Measurements from ENCODE around the gene FAM98C. TPM values are rescaled to one million over a fixed set of nuclear protein-coding genes. Genes with fewer than 3 reads are reported as not detected.
"Not testable (repeated sequence)": the region's sequence is repeated elsewhere in the genome, so short reads cannot be mapped to it uniquely, and the experiment has no call there.

Gene FAM98C
- total RNA-seq (2012; rRNA removed), result 8.9 and 9.6 TPM in 2 replicates

- Histone ChIP-seq H3K4me1 (ENCODE audit: control insufficient read depth, insufficient read depth, low read length) (peaks cover 2% of the 10 kb centered on the region), H3K9me3 (replicated peaks; ENCODE audit: low read length) (no peaks in the 10 kb centered on the region), H3K9ac (ENCODE audit: low read depth, low read length) (peak within 1 kb of the TSS; percentile 88), H3K4me3 (ENCODE audit: low read length) (peak within 1 kb of the TSS; percentile 87), H3K36me3 (ENCODE audit: insufficient read depth, low read length) (peaks cover 11% of the 10 kb centered on the region), H3K4me2 (ENCODE audit: low read length) (peak within 1 kb of the TSS; percentile 95), H3K27me3 (ENCODE audit: control insufficient read depth, insufficient read depth, low read length) (no peaks in the 10 kb centered on the region)
Observed at GRCh38 chr19:38402967-38403674, at the start of gene FAM98C. FAM98C (plus strand) TSS chr19:38403093; CDS start chr19:38403154, 61 bp downstream.

GRCh38 chr19:38355728-38356725, 46.9 kb upstream of the FAM98C start:
- H3K36me3 ChIP-seq (ENCODE audit: insufficient read depth, low read length), result no peaks in the 10 kb centered on the region
- H3K4me3 ChIP-seq (ENCODE audit: low read length), result no peak overlapping the region
- no peak overlapping the region for H3K9ac ChIP-seq (ENCODE audit: low read depth, low read length)
- H3K4me1 ChIP-seq (ENCODE audit: control insufficient read depth, insufficient read depth, low read length), result no peaks in the 10 kb centered on the region
- peaks cover 64% of the 10 kb centered on the region for H3K27me3 ChIP-seq (ENCODE audit: control insufficient read depth, insufficient read depth, low read length)
- no peaks in the 10 kb centered on the region for H3K9me3 ChIP-seq (replicated peaks; ENCODE audit: low read length)
- no peak overlapping the region for H3K4me2 ChIP-seq (ENCODE audit: low read length)

GRCh38 chr19:38358071-38358470, 44.8 kb upstream of the FAM98C start:
- Histone ChIP-seq H3K4me2 (ENCODE audit: low read length) (no peak overlapping the region), H3K27me3 (ENCODE audit: control insufficient read depth, insufficient read depth, low read length) (peaks cover 57% of the 10 kb centered on the region), H3K36me3 (ENCODE audit: insufficient read depth, low read length) (no peaks in the 10 kb centered on the region), H3K9me3 (replicated peaks; ENCODE audit: low read length) (no peaks in the 10 kb centered on the region), H3K4me3 (ENCODE audit: low read length) (no peak overlapping the region), H3K4me1 (ENCODE audit: control insufficient read depth, insufficient read depth, low read length) (peaks cover 4% of the 10 kb centered on the region), H3K9ac (ENCODE audit: low read depth, low read length) (no peak overlapping the region)

GRCh38 chr19:38359242-38360021, 43.5 kb upstream of the FAM98C start:
- H3K27me3 ChIP-seq (ENCODE audit: control insufficient read depth, insufficient read depth, low read length), result peaks cover 53% of the 10 kb centered on the region
- no peak overlapping the region for H3K9ac ChIP-seq (ENCODE audit: low read depth, low read length)
- H3K4me2 ChIP-seq (ENCODE audit: low read length), result no peak overlapping the region
- no peaks in the 10 kb centered on the region for H3K36me3 ChIP-seq (ENCODE audit: insufficient read depth, low read length)
- H3K4me1 ChIP-seq (ENCODE audit: control insufficient read depth, insufficient read depth, low read length), result peaks cover 4% of the 10 kb centered on the region
- no peaks in the 10 kb centered on the region for H3K9me3 ChIP-seq (replicated peaks; ENCODE audit: low read length)
- no peak overlapping the region for H3K4me3 ChIP-seq (ENCODE audit: low read length)

GRCh38 chr19:38360351-38360750, 42.5 kb upstream of the FAM98C start:
- Histone ChIP-seq H3K9me3 (replicated peaks; ENCODE audit: low read length) (no peaks in the 10 kb centered on the region), H3K27me3 (ENCODE audit: control insufficient read depth, insufficient read depth, low read length) (peaks cover 49% of the 10 kb centered on the region), H3K4me2 (ENCODE audit: low read length) (no peak overlapping the region), H3K9ac (ENCODE audit: low read depth, low read length) (no peak overlapping the region), H3K4me1 (ENCODE audit: control insufficient read depth, insufficient read depth, low read length) (peaks cover 4% of the 10 kb centered on the region), H3K4me3 (ENCODE audit: low read length) (no peak overlapping the region), H3K36me3 (ENCODE audit: insufficient read depth, low read length) (no peaks in the 10 kb centered on the region)

- no peak overlapping the region for H3K9ac ChIP-seq (ENCODE audit: low read depth, low read length)
- peaks cover 47% of the 10 kb centered on the region for H3K27me3 ChIP-seq (ENCODE audit: control insufficient read depth, insufficient read depth, low read length)
- peak overlapping the region; percentile 88 for H3K4me2 ChIP-seq (ENCODE audit: low read length)
- peaks cover 4% of the 10 kb centered on the region for H3K4me1 ChIP-seq (ENCODE audit: control insufficient read depth, insufficient read depth, low read length)
- peak overlapping the region; percentile 73 for H3K4me3 ChIP-seq (ENCODE audit: low read length)
- no peaks in the 10 kb centered on the region for H3K36me3 ChIP-seq (ENCODE audit: insufficient read depth, low read length)
- no peaks in the 10 kb centered on the region for H3K9me3 ChIP-seq (replicated peaks; ENCODE audit: low read length)
Observed at GRCh38 chr19:38360839-38361631, 41.9 kb upstream of the FAM98C start.

- H3K36me3 ChIP-seq (ENCODE audit: insufficient read depth, low read length), result no peaks in the 10 kb centered on the region
Observed at GRCh38 chr19:38361633-38362075, 41.2 kb upstream of the FAM98C start.

GRCh38 chr19:38362076-38362945, 40.6 kb upstream of the FAM98C start:
- H3K36me3 ChIP-seq (ENCODE audit: insufficient read depth, low read length), result no peaks in the 10 kb centered on the region
- H3K27me3 ChIP-seq (ENCODE audit: control insufficient read depth, insufficient read depth, low read length), result peaks cover 46% of the 10 kb centered on the region
- peaks cover 4% of the 10 kb centered on the region for H3K4me1 ChIP-seq (ENCODE audit: control insufficient read depth, insufficient read depth, low read length)
- H3K9ac ChIP-seq (ENCODE audit: low read depth, low read length), result peak overlapping the region; percentile 9
- H3K4me3 ChIP-seq (ENCODE audit: low read length), result peak overlapping the region; percentile 73
- H3K9me3 ChIP-seq (replicated peaks; ENCODE audit: low read length), result no peaks in the 10 kb centered on the region
- H3K4me2 ChIP-seq (ENCODE audit: low read length), result peak overlapping the region; percentile 88

More at GRCh38 chr19:38361633-38362075, 41.2 kb upstream of the FAM98C start:
- no peaks in the 10 kb centered on the region for H3K9me3 ChIP-seq (replicated peaks; ENCODE audit: low read length)
- H3K4me3 ChIP-seq (ENCODE audit: low read length), result peak overlapping the region; percentile 73
- H3K9ac ChIP-seq (ENCODE audit: low read depth, low read length), result no peak overlapping the region
- peaks cover 4% of the 10 kb centered on the region for H3K4me1 ChIP-seq (ENCODE audit: control insufficient read depth, insufficient read depth, low read length)
- H3K4me2 ChIP-seq (ENCODE audit: low read length), result peak overlapping the region; percentile 88
- H3K27me3 ChIP-seq (ENCODE audit: control insufficient read depth, insufficient read depth, low read length), result peaks cover 44% of the 10 kb centered on the region

GRCh38 chr19:38362946-38363688, 39.8 kb upstream of the FAM98C start:
- H3K9ac ChIP-seq (ENCODE audit: low read depth, low read length); H3K36me3 ChIP-seq (ENCODE audit: insufficient read depth, low read length); H3K9me3 ChIP-seq (replicated peaks; ENCODE audit: low read length); H3K4me1 ChIP-seq (ENCODE audit: control insufficient read depth, insufficient read depth, low read length): not testable (repeated sequence)
- Histone ChIP-seq H3K27me3 (ENCODE audit: control insufficient read depth, insufficient read depth, low read length) (peaks cover 46% of the 10 kb centered on the region), H3K4me2 (ENCODE audit: low read length) (peak overlapping the region; percentile 88), H3K4me3 (ENCODE audit: low read length) (peak overlapping the region; percentile 73)

All from skeletal muscle satellite cell (primary cell).